GM10847 (cell line): ENCODE data around the gene CTNNA3.

Experiments
- POLR2A ChIP-seq: IDR thresholded peaks from 2 replicates; pipeline ENCODE4 v1.6.1; 2011; ENCODE audit not compliant: insufficient read length; ENCODE audit errors: extremely low read depth

Gene CTNNA3

GRCh38 chr10:66892871-66893270 is 803.1 kb downstream of the CTNNA3 start:
- TF ChIP-seq POLR2A, result no peak

- TF ChIP-seq POLR2A, result no peak
These were observed 807.8 kb downstream of the CTNNA3 start for GRCh38 chr10:66888237-66888636.

GRCh38 chr10:66886848-66887247 is 809.1 kb downstream of the CTNNA3 start:
- no peak for TF ChIP-seq POLR2A

- TF ChIP-seq POLR2A, result no peak
These were observed 813.7 kb downstream of the CTNNA3 start for GRCh38 chr10:66882271-66882670.

- no peak for TF ChIP-seq POLR2A
These were observed 814.2 kb downstream of the CTNNA3 start for GRCh38 chr10:66881814-66882213.

- TF ChIP-seq POLR2A, result no peak
These were observed 815.2 kb downstream of the CTNNA3 start for GRCh38 chr10:66880826-66881225.

GRCh38 chr10:66880292-66880691 is 815.7 kb downstream of the CTNNA3 start:
- TF ChIP-seq POLR2A, result no peak

- no peak for TF ChIP-seq POLR2A
These were observed 818.6 kb downstream of the CTNNA3 start for GRCh38 chr10:66877361-66877760.

GRCh38 chr10:66869635-66870034 is 826.4 kb downstream of the CTNNA3 start:
- TF ChIP-seq POLR2A, result no peak

- no peak for TF ChIP-seq POLR2A
These were observed 833.2 kb downstream of the CTNNA3 start for GRCh38 chr10:66862687-66863258.

- no peak for TF ChIP-seq POLR2A
These were observed 835.5 kb downstream of the CTNNA3 start for GRCh38 chr10:66860376-66860945.

- TF ChIP-seq POLR2A, result no peak
These were observed 843.2 kb downstream of the CTNNA3 start for GRCh38 chr10:66852811-66853210.

- TF ChIP-seq POLR2A, result no peak
These were observed 847.1 kb downstream of the CTNNA3 start for GRCh38 chr10:66848856-66849255.

- TF ChIP-seq POLR2A, result no peak
These were observed 851.6 kb downstream of the CTNNA3 start for GRCh38 chr10:66844176-66844942.

- no peak for TF ChIP-seq POLR2A
These were observed 852.6 kb downstream of the CTNNA3 start for GRCh38 chr10:66843396-66843795.

GRCh38 chr10:66842867-66843266 is 853.1 kb downstream of the CTNNA3 start:
- no peak for TF ChIP-seq POLR2A
